Muscle of back (tissue), 11 donors: ENCODE data around the gene ARMC7. TPM values are rescaled to one million over a fixed set of nuclear protein-coding genes. Genes with fewer than 3 reads are reported as not detected.
A peak's percentile ranks its signal among the peaks of the same experiment; 100 is the strongest.
"Not testable (repeated sequence)": the region's sequence is repeated elsewhere in the genome, so short reads cannot be mapped to it uniquely, and the experiment has no call there.

Experiments used
- DNase-seq, 3 donors: peaks; one replicate each; pipeline versions ENCODE4 v3.0.0 to v3.0.0-alpha.2; 2013
- polyA plus RNA-seq, 10 donors: library from polyadenylated mRNA; unstranded; fragments of 120-200 nt; gene quantifications; one replicate each; pipeline ENCODE4 v1.2.1, GENCODE V29; 2013; ENCODE audit not compliant: insufficient read length in 10 of 10

ARMC7 gene
- polyA plus RNA-seq, 10 donors = 4.6 to 7.8 (median 6.6) TPM

- DNase-seq = not testable (repeated sequence)
Measured at GRCh38 chr17:75127936-75128335, 18.2 kb downstream of the ARMC7 start.

- no peak for DNase-seq
Measured at GRCh38 chr17:75128694-75129505, 19.1 kb downstream of the ARMC7 start.

- DNase-seq = no peak
Measured at GRCh38 chr17:75129576-75129975, 19.8 kb downstream of the ARMC7 start.

- no peak for DNase-seq
Measured at GRCh38 chr17:75130059-75130631, 20.4 kb downstream of the ARMC7 start.

- peak; percentile 49 to 86 (median 66) for DNase-seq
Measured at GRCh38 chr17:75130632-75131277, 21.0 kb downstream of the ARMC7 start.

GRCh38 chr17:75131278-75132017 is 21.7 kb downstream of the ARMC7 start, which contains the start of gene NT5C:
TSS of gene NT5C (minus strand) at chr17:75131742. CDS start at chr17:75131707, 35 bp downstream.
- peak; percentile 72 to 97 (median 89) for DNase-seq

GRCh38 chr17:75132018-75133000 is 22.5 kb downstream of the ARMC7 start:
- not testable (repeated sequence) for DNase-seq

GRCh38 chr17:75133001-75133400 is 23.2 kb downstream of the ARMC7 start:
- no peak for DNase-seq

- DNase-seq = not testable (repeated sequence)
Measured at GRCh38 chr17:75133607-75134347, 24.0 kb downstream of the ARMC7 start.

- no peak for DNase-seq
Measured at GRCh38 chr17:75135452-75135851, 25.7 kb downstream of the ARMC7 start.

GRCh38 chr17:75135946-75136345 is 26.2 kb downstream of the ARMC7 start:
- DNase-seq = no peak

GRCh38 chr17:75137762-75138161 is 28.0 kb downstream of the ARMC7 start:
- DNase-seq = not testable (repeated sequence)

- DNase-seq = no peak
Measured at GRCh38 chr17:75138519-75138918, 28.8 kb downstream of the ARMC7 start.

GRCh38 chr17:75142236-75142971 is 32.6 kb downstream of the ARMC7 start:
- no peak for DNase-seq

- no peak for DNase-seq
Measured at GRCh38 chr17:75144816-75145512, 35.2 kb downstream of the ARMC7 start.

- no peak for DNase-seq
Measured at GRCh38 chr17:75146592-75146991, 36.8 kb downstream of the ARMC7 start.

- DNase-seq = no peak
Measured at GRCh38 chr17:75147878-75148546, 38.2 kb downstream of the ARMC7 start.

GRCh38 chr17:75151930-75152329 is 42.2 kb downstream of the ARMC7 start:
- DNase-seq = no peak
